HepG2 (cell line): ENCODE data around the gene SH3YL1. TPM values are rescaled to one million over a fixed set of nuclear protein-coding genes. Genes with fewer than 3 reads are reported as not detected.

Source experiments
- FIP1L1 ChIP-seq: fragments of 200-400 bp; formaldehyde crosslinking; IDR thresholded peaks from 2 replicates; pipeline ENCODE4 v1.6.1; 2018; ENCODE audit warnings: low read depth, mild to moderate bottlenecking, low read length, moderate library complexity, borderline replicate concordance; ENCODE audit not compliant: insufficient read depth
- HES4 ChIP-seq: sonication (generic); formaldehyde crosslinking; IDR thresholded peaks from 2 replicates; pipeline ENCODE4 v1.9.0; 2021; ENCODE audit warnings: mild to moderate bottlenecking, missing genetic modification reagents, borderline replicate concordance
- HOXA7 ChIP-seq: sonication (generic); formaldehyde crosslinking; IDR thresholded peaks from 2 replicates; pipeline ENCODE4 v1.8.1; 2022; ENCODE audit warnings: mild to moderate bottlenecking, missing genetic modification reagents, moderate library complexity
- JUND ChIP-seq: sonication (generic); formaldehyde crosslinking; IDR thresholded peaks from 2 replicates; pipeline ENCODE4 v1.8.0; 2022; ENCODE audit warnings: mild to moderate bottlenecking, missing genetic modification reagents
- KDM6A ChIP-seq: IDR thresholded peaks from 2 replicates; pipeline ENCODE4 v1.6.1; 2016; ENCODE audit warnings: low read depth
- MZF1 ChIP-seq: sonication (generic); formaldehyde crosslinking; IDR thresholded peaks from 2 replicates; pipeline ENCODE4 v1.8.1; 2023; ENCODE audit warnings: mild to moderate bottlenecking, missing genetic modification reagents, borderline replicate concordance
- NPAS2 ChIP-seq: sonication (generic); formaldehyde crosslinking; IDR thresholded peaks from 2 replicates; pipeline ENCODE4 v1.8.0; 2022; ENCODE audit warnings: mild to moderate bottlenecking, missing genetic modification reagents, borderline replicate concordance
- PAX8 ChIP-seq: sonication (generic); formaldehyde crosslinking; IDR thresholded peaks from 2 replicates; pipeline ENCODE4 v1.8.0; 2022; ENCODE audit warnings: mild to moderate bottlenecking, missing genetic modification reagents, borderline replicate concordance
- RXRA ChIP-seq: sonication (generic); formaldehyde crosslinking; IDR thresholded peaks from 2 replicates; pipeline ENCODE4 v1.5.1; 2020; ENCODE audit warnings: missing genetic modification reagents
- SNAI1 ChIP-seq: sonication (generic); formaldehyde crosslinking; IDR thresholded peaks from 2 replicates; pipeline ENCODE4 v1.5.0; 2020; ENCODE audit warnings: mild to moderate bottlenecking, missing genetic modification reagents, borderline replicate concordance
- SOX13 ChIP-seq, 3 experiments: fragments of 450-650 bp in 1 of 3; sonication (generic) in 1 of 3; formaldehyde crosslinking in 1 of 3; IDR thresholded peaks in 2 of 3; conservative IDR thresholded peaks in 1 of 3; 2 replicates each; pipeline versions ENCODE4 v1.5.0 to v1.6.1; 2016 to 2020; ENCODE audit warnings: antibody characterized with exemption in 1 of 3, mild to moderate bottlenecking in 1 of 3, missing compliant biosample characterization in 1 of 3, missing genetic modification reagents in 1 of 3, moderate library complexity in 1 of 3
- TAF1 ChIP-seq: sonication (generic); formaldehyde crosslinking; IDR thresholded peaks from 2 replicates; pipeline ENCODE4 v1.4.0; 2020; ENCODE audit warnings: missing genetic modification reagents
- THYN1 ChIP-seq: sonication (generic); formaldehyde crosslinking; IDR thresholded peaks from 2 replicates; pipeline ENCODE4 v1.8.1; 2023; ENCODE audit warnings: low read depth, mild to moderate bottlenecking, moderate library complexity, missing genetic modification reagents, borderline replicate concordance
- ZBTB21 ChIP-seq: sonication (generic); formaldehyde crosslinking; IDR thresholded peaks from 2 replicates; pipeline ENCODE4 v1.4.0; 2020; ENCODE audit warnings: missing genetic modification reagents
- ZMAT3 ChIP-seq: sonication (generic); formaldehyde crosslinking; conservative IDR thresholded peaks from 2 replicates; pipeline ENCODE4 v1.7.0; 2021; ENCODE audit warnings: missing genetic modification reagents
- ZNF292 ChIP-seq: sonication (generic); formaldehyde crosslinking; IDR thresholded peaks from 2 replicates; pipeline ENCODE4 v1.8.1; 2022; ENCODE audit warnings: mild to moderate bottlenecking, low read depth, missing genetic modification reagents, borderline replicate concordance
- ZNF644 ChIP-seq: IDR thresholded peaks from 2 replicates; pipeline ENCODE4 v1.6.1; 2016; ENCODE audit warnings: low read depth
- polyA plus RNA-seq, 8 experiments: library from polyadenylated mRNA; depleted of rRNA in 3 of 8; stranded (reverse) in 7 of 8; unstranded in 1 of 8; fragments of >200 nt; fragmentation: Illumina TruSeq in 4 of 8; extraction: Trizol in 4 of 8; gene quantifications; 2 replicates each; pipeline versions ENCODE4 v1.2.1 to v1.2.3, GENCODE V29; 2011 to 2016; ENCODE audit warnings: low read depth in 4 of 8, missing spikeins in 1 of 8, mixed read lengths in 1 of 8; ENCODE audit not compliant: insufficient read depth in 1 of 8
- total RNA-seq, 5 experiments: library from RNA; depleted of rRNA; stranded (reverse); fragments of >200 nt; fragmentation: Illumina TruSeq; extraction: Trizol; gene quantifications; 2 replicates each; pipeline ENCODE4 v1.2.3, GENCODE V29; 2016; ENCODE audit warnings: low read depth in 1 of 5
- TF ChIP-seq, protein P1 (sequence below): sonication (generic); formaldehyde crosslinking; conservative IDR thresholded peaks from 2 replicates; pipeline ENCODE4 v1.8.0; 2022; ENCODE audit warnings: missing genetic modification reagents
- TF ChIP-seq, protein P2 (sequence below): sonication (generic); formaldehyde crosslinking; IDR thresholded peaks from 2 replicates; pipeline ENCODE4 v1.4.0; 2020; ENCODE audit warnings: mild to moderate bottlenecking, missing genetic modification reagents
- TF ChIP-seq, protein P3 (sequence below): IDR thresholded peaks from 2 replicates; pipeline ENCODE4 v1.6.1; 2012; ENCODE audit warnings: inconsistent platforms

SH3YL1 gene
- total and polyA plus RNA-seq, 2 of the 13 experiments (the other 11 are each of a cell fraction or from before 2014, with no cell fraction given): 13.0 to 48.2 TPM

DNA sequence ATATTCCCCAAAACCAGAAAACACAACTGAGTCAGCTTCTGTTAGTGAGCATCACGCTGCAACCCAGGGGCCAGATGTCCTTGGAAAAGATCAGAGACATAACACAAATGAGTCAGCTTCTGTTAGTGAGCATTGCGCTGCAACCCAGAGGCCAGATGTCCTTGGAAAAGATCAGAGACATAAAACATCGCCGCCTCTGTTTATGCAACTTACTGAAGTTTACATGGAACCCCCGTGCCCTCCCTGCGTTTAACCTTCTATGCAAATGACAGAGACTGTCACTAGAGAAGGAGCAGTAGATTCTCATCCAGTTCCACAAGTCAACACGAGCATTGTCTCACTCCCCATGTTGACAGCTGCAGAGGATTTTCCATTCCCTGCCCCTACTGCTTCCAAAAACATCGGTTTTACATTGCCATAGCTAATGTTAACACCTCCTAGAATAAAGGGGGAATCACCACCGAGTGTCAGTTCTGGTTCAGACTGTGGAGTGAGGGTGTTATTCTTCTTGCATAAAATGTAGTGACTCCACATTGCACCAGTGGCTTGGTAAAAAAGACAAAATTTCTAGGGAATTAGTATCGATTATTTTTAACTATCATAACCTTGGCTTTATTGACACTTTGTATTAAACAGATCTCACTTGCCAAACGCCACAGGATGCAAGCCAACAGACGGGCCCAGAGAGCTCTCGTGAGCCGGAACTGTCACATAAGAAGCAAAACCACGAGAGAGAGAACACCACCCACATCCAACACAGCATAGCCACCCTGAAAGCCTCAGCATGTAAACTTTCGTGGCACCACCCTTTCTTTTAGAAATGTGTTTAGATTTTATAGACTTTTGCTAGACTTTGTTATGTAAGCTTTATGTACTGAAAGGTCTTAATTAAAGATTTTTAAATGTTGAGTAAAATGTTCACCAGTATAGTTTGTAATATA lies 87.7 kb downstream of the SH3YL1 start (continued):
- TF ChIP-seq JUND (CRISPR knock-in tag) (peak; percentile 95), THYN1 (CRISPR knock-in tag) (no peak), ZMAT3 (CRISPR knock-in tag) (no peak; the same call in 1 of the 2 replicates), FIP1L1 (no peak), HES4 (no peak), SNAI1 (CRISPR knock-in tag) (no peak), RXRA (peak; percentile 86; the same call in 1 of the 2 replicates), ZBTB21 (no peak; the same call in 1 of the 2 replicates), SOX13 (IDR thresholded peaks at IDR 0.05) (peak; percentile 85), SOX13 (CRISPR knock-in tag; conservative IDR thresholded peaks at IDR 0.05 in 1 of 2, IDR thresholded peaks at IDR 0.05 in 1 of 2) (peak in 1 of 2 experiments; percentile 93; a peak in 2 of 4 replicates), PAX8 (CRISPR knock-in tag) (no peak), NPAS2 (CRISPR knock-in tag) (0 out of 2 replicates have a peak, but pooled peaks have one; percentile 48), ZNF292 (CRISPR knock-in tag) (peak; percentile 95), ZNF644 (CRISPR knock-in tag) (peak; percentile 92), HOXA7 (no peak), TAF1 (no peak), KDM6A (peak; percentile 97), MZF1 (CRISPR knock-in tag) (no peak)
- TF ChIP-seq, protein P1, sequence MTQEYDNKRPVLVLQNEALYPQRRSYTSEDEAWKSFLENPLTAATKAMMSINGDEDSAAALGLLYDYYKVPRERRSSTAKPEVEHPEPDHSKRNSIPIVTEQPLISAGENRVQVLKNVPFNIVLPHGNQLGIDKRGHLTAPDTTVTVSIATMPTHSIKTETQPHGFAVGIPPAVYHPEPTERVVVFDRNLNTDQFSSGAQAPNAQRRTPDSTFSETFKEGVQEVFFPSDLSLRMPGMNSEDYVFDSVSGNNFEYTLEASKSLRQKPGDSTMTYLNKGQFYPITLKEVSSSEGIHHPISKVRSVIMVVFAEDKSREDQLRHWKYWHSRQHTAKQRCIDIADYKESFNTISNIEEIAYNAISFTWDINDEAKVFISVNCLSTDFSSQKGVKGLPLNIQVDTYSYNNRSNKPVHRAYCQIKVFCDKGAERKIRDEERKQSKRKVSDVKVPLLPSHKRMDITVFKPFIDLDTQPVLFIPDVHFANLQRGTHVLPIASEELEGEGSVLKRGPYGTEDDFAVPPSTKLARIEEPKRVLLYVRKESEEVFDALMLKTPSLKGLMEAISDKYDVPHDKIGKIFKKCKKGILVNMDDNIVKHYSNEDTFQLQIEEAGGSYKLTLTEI (CRISPR knock-in tag): no peak
- TF ChIP-seq, protein P2, sequence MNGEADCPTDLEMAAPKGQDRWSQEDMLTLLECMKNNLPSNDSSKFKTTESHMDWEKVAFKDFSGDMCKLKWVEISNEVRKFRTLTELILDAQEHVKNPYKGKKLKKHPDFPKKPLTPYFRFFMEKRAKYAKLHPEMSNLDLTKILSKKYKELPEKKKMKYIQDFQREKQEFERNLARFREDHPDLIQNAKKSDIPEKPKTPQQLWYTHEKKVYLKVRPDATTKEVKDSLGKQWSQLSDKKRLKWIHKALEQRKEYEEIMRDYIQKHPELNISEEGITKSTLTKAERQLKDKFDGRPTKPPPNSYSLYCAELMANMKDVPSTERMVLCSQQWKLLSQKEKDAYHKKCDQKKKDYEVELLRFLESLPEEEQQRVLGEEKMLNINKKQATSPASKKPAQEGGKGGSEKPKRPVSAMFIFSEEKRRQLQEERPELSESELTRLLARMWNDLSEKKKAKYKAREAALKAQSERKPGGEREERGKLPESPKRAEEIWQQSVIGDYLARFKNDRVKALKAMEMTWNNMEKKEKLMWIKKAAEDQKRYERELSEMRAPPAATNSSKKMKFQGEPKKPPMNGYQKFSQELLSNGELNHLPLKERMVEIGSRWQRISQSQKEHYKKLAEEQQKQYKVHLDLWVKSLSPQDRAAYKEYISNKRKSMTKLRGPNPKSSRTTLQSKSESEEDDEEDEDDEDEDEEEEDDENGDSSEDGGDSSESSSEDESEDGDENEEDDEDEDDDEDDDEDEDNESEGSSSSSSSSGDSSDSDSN: peak; percentile 39; the same call in 1 of the 2 replicates
- TF ChIP-seq, protein P3, sequence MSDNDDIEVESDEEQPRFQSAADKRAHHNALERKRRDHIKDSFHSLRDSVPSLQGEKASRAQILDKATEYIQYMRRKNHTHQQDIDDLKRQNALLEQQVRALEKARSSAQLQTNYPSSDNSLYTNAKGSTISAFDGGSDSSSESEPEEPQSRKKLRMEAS: peak; percentile 70
